Calu3 (cell line): ENCODE data around the gene TMEM44. TPM values are rescaled to one million over a fixed set of nuclear protein-coding genes. Genes with fewer than 3 reads are reported as not detected.

Experiments used
- BruUV-seq: library from RNA; stranded (reverse); fragments of 400-500 nt; replicated peaks from 2 replicates; lab custom pipeline; 2021; lab: Mats Ljungman, UMichigan
- CTCF ChIA-PET: fragments of 300-600 bp; sonication (Branson Sonifier 250); formaldehyde crosslinking; loops from one replicate; lab custom pipeline; 2022; ENCODE audit warnings: antibody characterized with exemption; lab: Charles Lee
- DNase-seq: peaks from one replicate; pipeline ENCODE4 v3.0.0; 2022
- H3K27ac Mint-ChIP-seq: one replicate; pipeline ENCODE4 v1.8.0; 2022; ENCODE audit warnings: mixed read lengths; ENCODE audit not compliant: unreplicated experiment
- H3K27me3 Mint-ChIP-seq: one replicate; pipeline ENCODE4 v1.8.0; 2022; ENCODE audit warnings: mixed read lengths; ENCODE audit not compliant: unreplicated experiment
- H3K36me3 Mint-ChIP-seq: one replicate; pipeline ENCODE4 v1.8.0; 2022; ENCODE audit warnings: mild to moderate bottlenecking, moderate library complexity, mixed read lengths; ENCODE audit not compliant: insufficient read depth, unreplicated experiment
- H3K4me1 Mint-ChIP-seq: one replicate; pipeline ENCODE4 v1.8.0; 2022; ENCODE audit warnings: mild to moderate bottlenecking, low read depth, mixed read lengths; ENCODE audit not compliant: unreplicated experiment
- H3K4me3 Mint-ChIP-seq: one replicate; pipeline ENCODE4 v1.8.0; 2022; ENCODE audit warnings: mild to moderate bottlenecking, low read depth, moderate library complexity, mixed read lengths; ENCODE audit not compliant: unreplicated experiment
- H3K9me3 Mint-ChIP-seq: one replicate; pipeline ENCODE4 v1.8.0; 2022; ENCODE audit warnings: low read depth, mixed read lengths; ENCODE audit not compliant: unreplicated experiment
- intact Hi-C: fragments of 100-400 bp; cut with micrococcal nuclease; formaldehyde crosslinking; loops from one replicate; pipeline ENCODE4 v1.10.0; 2022; ENCODE audit not compliant: unreplicated experiment
- total RNA-seq: library from RNA; stranded (reverse); gene quantifications from 2 replicates; pipeline ENCODE4 v1.2.3, GENCODE V29; 2022
- TF ChIP-seq, protein P1 (sequence below): fragments of 200-600 bp; IDR thresholded peaks from one replicate; pipeline ENCODE4 v1.8.0; 2022; ENCODE audit warnings: antibody characterized with exemption; ENCODE audit not compliant: unreplicated experiment

Gene TMEM44
- total RNA-seq, 1 experiment from 2014 or later = 52.6 TPM

- intact Hi-C loops = no loop called here
- TF ChIP-seq, protein P1, sequence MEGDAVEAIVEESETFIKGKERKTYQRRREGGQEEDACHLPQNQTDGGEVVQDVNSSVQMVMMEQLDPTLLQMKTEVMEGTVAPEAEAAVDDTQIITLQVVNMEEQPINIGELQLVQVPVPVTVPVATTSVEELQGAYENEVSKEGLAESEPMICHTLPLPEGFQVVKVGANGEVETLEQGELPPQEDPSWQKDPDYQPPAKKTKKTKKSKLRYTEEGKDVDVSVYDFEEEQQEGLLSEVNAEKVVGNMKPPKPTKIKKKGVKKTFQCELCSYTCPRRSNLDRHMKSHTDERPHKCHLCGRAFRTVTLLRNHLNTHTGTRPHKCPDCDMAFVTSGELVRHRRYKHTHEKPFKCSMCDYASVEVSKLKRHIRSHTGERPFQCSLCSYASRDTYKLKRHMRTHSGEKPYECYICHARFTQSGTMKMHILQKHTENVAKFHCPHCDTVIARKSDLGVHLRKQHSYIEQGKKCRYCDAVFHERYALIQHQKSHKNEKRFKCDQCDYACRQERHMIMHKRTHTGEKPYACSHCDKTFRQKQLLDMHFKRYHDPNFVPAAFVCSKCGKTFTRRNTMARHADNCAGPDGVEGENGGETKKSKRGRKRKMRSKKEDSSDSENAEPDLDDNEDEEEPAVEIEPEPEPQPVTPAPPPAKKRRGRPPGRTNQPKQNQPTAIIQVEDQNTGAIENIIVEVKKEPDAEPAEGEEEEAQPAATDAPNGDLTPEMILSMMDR = no peak
- Mint-ChIP-seq H3K36me3 (peaks cover 37% of the 10 kb centered on the region), H3K27ac (peak overlapping the region; percentile 1), H3K9me3 (no peaks in the 10 kb centered on the region), H3K4me1 (peaks cover 20% of the 10 kb centered on the region), H3K27me3 (no peaks in the 10 kb centered on the region), H3K4me3 (no peak overlapping the region)
- CTCF ChIA-PET = no interaction called here
- no TSS peak for BruUV-seq
- DNase-seq = no peak
Measured at GRCh38 chr3:194586836-194587235, 46.4 kb downstream of the TMEM44 start.

DNA sequence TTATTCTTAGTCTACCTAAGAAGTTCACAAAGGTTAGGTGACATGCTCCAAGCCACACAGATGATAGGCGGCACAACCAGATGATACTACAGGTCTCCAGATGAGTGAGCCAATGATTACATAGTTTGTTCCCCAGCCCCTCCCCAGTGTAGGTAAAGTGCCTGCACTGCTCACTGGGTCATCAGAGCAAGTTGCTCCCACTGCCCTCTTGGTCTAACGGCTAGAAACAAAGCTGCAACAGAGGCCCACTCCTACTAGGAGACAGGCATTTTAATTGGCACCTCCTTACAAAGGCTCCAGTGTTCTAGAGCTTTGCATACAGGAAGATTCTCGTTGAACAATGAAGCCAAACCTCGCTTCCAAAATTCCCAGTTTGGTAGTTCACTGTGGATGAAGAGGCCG, 47.3 kb downstream of the TMEM44 start:
- Mint-ChIP-seq H3K4me3 (no peak overlapping the region), H3K27me3 (no peaks in the 10 kb centered on the region), H3K9me3 (no peaks in the 10 kb centered on the region), H3K36me3 (peaks cover 37% of the 10 kb centered on the region), H3K27ac (no peak overlapping the region), H3K4me1 (peaks cover 20% of the 10 kb centered on the region)
- BruUV-seq = no TSS peak
- intact Hi-C loops = no loop called here
- TF ChIP-seq, protein P1 = no peak
- CTCF ChIA-PET = interaction anchor here (0.5 to 2.9 kb wide), 3 partner anchors 8 to 373 kb away, joined by 3 to 23 read pairs (median 3); no protein-coding TSS in a partner anchor
- no peak for DNase-seq

GRCh38 chr3:194584866-194585265, 48.4 kb downstream of the TMEM44 start:
- intact Hi-C loops = no loop called here
- peaks cover 20% of the 10 kb centered on the region for H3K4me1 Mint-ChIP-seq
- peaks cover 37% of the 10 kb centered on the region for H3K36me3 Mint-ChIP-seq
- CTCF ChIA-PET = interaction anchor here (0.7 to 2.9 kb wide), 3 partner anchors 9 to 215 kb away, joined by 3 to 23 read pairs (median 4); no protein-coding TSS in a partner anchor
- H3K4me3 Mint-ChIP-seq = peak overlapping the region; percentile 99
- TF ChIP-seq, protein P1 = no peak
- H3K9me3 Mint-ChIP-seq = no peaks in the 10 kb centered on the region
- H3K27me3 Mint-ChIP-seq = no peaks in the 10 kb centered on the region
- BruUV-seq = no TSS peak
- H3K27ac Mint-ChIP-seq = peak overlapping the region; percentile 98
- DNase-seq = no peak

GRCh38 chr3:194584320-194584776, 48.9 kb downstream of the TMEM44 start:
- TSS peak; percentile 72 for BruUV-seq
- intact Hi-C loops = no loop called here
- Mint-ChIP-seq H3K4me1 (peaks cover 21% of the 10 kb centered on the region), H3K9me3 (no peaks in the 10 kb centered on the region), H3K27ac (peak overlapping the region; percentile 98), H3K4me3 (peak overlapping the region; percentile 99), H3K36me3 (peaks cover 32% of the 10 kb centered on the region), H3K27me3 (no peaks in the 10 kb centered on the region)
- DNase-seq = no peak
- CTCF ChIA-PET = interaction anchor here (0.6 to 2.9 kb wide), 3 partner anchors 9 to 445 kb away, joined by 4 to 23 read pairs (median 5); no protein-coding TSS in a partner anchor
- TF ChIP-seq, protein P1 = no peak
